GM12891 (cell line): ENCODE results near the gene ZFP36.
A peak's percentile ranks its signal among the peaks of the same experiment; 100 is the strongest.

Experiments
- POLR2A ChIP-seq: IDR thresholded peaks from 2 replicates; pipeline ENCODE4 v1.6.1; 2011; ENCODE audit warnings: low read depth, low read length, control low read depth
- POLR2AphosphoS5 ChIP-seq: IDR thresholded peaks from 2 replicates; pipeline ENCODE4 v1.6.1; 2011; ENCODE audit warnings: low read depth, low read length, control low read depth
- TAF1 ChIP-seq: IDR thresholded peaks from 2 replicates; pipeline ENCODE4 v1.6.1; 2011; ENCODE audit warnings: low read depth, low read length, control low read depth

DNA sequence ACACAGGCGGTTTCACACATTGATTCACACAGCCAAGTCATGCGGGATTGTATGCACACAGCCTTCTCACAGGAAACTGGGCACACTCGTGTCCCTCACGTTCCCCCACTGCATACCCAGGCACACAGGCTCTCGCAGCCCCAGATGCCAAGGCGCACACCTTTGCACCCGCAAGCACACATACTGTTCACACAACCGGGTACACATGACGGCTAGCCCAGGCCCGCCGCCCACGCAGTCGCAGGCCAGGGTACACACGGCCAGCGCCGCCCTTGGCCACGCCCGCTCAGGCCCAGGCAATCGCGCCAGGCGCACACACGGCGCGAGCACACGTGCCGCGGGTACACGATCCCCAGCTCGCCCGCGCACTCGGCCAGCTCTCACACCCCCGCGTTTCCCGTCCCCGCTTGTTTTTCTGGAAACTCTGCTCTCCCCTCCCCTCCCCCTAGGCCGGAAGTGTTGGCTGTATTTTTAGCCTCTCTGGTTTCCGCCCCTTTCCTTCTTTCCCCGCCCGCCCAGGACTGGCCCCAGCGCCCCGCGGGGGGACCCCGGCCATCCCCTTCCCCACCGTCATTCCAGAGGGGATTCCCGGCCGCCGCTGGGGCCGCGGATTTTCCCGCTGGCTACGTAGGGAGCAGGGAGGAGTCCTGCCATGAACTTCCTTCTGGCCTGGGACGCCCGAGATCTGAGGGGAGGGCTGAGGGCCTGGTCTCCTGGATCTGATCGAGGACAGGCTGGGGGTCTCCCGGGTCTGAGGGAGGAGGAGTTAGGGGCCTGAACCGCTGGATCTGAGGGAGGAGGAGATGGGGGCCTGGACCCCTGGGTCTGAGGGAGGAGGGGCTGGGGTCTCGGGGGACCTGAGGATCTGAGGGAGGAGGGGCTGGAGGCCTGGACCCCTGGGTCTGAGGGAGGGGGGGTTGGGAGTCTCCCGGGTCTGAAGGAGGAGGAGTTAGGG lies 4.0 kb upstream of the ZFP36 start:
- no peak for TF ChIP-seq POLR2A
- 0 out of 2 replicates have a peak, but pooled peaks have one; percentile 3 for TF ChIP-seq TAF1
- TF ChIP-seq POLR2AphosphoS5, result peak; percentile 30; the same call in 1 of the 2 replicates
